ENCODE results near the gene ACO2.

ACO2 gene

DNA sequence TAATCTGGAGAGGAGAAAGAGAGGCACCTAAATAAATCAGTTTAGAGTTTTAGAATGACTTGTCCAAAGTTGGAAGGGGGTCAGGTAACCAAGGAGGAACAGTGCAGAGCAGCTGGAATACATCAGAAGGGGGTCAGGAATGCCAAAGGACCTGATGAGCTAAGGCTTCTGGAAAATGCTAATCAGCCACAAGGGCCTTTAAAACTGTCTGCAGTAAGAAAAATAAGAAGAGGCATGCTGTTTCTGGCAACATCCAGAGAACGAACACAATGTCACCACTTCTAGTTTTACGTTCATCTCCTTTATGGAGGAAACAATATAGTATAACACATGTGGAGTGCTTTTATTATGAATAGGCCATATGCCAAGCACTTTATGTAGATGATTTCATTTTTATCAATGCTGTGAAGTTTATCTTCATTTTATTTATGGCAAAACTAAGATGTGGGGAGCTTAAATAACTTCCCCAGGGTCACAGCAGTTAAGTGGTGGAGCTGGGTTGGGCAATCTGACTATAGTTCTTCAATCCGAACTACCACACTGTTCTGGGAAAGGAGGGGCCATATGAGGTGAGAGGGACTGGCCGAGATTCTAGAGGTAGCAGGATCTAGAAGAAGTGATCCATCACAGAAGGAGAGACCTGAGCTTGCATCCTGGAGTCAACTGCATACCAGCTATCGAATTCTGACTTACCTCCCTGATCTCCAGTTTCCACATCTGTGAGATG, 22.6 kb downstream of the ACO2 start:
- no peak for DNase-seq

DNA sequence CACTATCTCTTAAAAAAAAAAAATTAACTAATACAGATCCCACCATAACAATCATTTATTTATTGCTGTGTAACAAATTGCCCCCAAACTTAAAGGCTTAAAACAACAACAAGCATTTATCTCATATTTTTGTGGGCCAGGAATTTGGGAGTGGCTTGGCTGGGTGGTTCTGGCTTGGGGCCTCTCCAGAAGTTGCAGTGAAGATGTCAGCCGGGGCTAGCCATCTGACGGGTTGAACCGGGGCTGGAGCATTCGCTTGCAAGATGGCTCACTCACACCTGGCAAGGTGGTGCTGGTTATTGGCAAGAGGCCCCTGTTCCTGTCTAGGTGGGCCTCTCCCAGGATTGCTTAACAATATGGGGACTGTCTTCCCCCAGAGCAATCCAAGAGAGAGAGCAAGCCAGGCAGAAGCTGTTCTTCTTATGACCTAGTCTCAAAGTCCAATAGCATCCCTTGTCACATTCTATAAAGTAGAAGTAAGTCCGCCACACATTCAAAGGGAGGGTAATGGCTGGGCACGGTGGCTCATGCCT, 29.5 kb downstream of the ACO2 start:
- DNase-seq: no peak

DNA sequence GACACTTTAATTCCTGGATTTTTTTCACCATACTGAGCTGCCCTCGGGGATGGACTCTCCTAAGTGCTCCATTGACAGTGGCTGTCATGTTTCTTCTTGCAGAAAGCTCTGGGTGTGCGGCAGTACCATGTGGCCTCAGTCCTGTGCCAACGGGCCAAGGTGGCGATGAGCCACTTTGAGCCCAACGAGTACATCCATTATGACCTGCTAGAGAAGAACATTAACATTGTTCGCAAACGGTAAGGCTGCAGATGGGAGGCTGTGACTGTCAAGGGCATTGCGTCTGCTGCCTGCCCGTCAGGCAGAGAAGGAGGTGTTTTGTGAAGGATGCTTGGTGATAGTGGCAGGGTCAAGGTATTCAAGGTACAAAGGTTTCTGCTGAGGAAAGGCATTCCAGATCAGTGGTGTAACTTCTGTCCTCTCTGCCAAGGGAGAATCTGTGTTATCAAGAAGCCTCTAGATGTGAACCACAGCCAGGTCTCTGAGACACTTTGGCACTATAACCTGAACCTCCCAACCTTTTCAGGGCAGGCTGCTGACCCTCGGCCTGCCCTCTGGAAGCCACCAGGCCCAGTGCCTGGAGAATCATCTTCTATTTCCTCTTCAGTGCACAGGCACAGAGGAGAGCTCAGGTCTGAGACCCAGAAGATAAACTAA, 30.8 kb downstream of the ACO2 start:
- no peak for DNase-seq

- DNase-seq: no peak
Measured at GRCh38 chr22:41500303-41500702, 31.4 kb downstream of the ACO2 start.

DNA sequence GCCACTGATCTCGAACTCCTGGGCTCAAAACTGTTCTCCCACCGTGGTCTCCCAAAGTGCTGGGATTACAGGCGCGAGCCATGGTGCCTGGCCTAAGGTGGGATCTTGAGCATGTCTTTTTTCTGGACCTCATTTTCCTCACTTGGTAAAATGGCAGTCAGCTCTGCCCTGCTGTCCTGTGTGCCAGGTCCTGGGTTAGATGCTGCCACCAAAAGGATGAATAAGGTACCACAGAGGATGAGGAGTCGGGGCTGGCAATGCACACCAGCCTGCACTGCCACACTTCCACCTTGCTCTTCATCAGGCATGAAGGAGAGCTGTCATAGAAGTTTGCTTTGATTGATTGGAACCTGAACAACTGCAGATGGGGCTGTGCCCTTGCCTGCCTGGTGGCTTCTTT, 32.3 kb downstream of the ACO2 start:
- DNase-seq: peak in 1 of 2 donors; percentile 35

DNA sequence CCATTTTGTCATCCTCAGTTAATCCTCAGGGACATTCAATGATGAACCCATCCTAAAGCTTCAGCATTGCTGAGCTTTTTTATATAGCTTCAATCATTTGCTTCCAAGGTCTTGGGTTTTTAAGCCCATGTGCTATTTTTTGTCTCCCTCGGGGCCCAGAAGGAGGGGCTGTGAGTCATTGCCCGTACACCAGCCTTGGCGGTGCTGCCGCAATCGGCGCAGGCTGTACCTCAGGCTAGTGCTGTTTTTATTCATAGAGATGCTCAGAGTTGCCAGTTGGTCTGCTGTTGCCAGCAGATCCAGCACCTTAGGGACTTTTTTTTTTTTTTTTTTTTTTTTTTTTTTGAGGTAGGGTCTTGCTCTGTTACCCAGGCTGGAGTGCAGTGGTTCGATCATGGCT, 35.5 kb downstream of the ACO2 start:
- no peak for DNase-seq

- DNase-seq: no peak
Measured at GRCh38 chr22:41504816-41505215, 35.9 kb downstream of the ACO2 start.

DNA sequence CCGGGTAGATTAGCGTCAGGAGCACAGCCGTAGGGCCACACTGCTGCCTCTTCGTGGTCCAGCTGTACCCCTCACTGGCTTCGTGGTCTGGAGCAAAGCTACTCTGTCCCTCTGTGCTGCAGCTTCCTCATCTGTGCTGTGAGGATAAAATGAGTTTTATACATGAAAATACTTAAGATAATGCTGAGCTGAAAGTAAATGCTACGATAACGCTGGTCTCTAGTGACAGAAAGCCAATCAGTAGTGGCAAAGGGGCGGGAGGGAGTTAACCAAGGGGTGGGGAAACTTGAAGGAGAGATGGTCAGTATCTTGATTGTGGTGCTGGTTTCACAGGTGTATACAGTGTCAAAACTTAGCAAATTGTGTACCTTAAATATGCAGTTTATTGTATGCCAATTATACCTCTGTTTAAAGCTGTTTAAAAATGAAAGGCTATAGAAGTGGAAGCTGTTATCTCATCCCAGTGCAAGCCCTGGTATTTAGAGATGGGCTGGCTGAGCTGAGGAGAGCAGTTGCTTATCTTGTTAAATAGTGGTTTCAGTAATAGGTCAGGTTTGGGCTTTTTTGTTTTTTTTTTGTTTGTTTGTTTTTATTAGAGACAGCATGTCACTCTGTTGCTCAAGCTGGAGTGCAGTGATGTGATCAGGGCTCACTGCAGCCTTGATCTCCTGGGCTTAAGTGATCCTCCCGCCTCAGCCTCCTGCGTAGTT, 36.7 kb downstream of the ACO2 start:
- no peak for DNase-seq

DNA sequence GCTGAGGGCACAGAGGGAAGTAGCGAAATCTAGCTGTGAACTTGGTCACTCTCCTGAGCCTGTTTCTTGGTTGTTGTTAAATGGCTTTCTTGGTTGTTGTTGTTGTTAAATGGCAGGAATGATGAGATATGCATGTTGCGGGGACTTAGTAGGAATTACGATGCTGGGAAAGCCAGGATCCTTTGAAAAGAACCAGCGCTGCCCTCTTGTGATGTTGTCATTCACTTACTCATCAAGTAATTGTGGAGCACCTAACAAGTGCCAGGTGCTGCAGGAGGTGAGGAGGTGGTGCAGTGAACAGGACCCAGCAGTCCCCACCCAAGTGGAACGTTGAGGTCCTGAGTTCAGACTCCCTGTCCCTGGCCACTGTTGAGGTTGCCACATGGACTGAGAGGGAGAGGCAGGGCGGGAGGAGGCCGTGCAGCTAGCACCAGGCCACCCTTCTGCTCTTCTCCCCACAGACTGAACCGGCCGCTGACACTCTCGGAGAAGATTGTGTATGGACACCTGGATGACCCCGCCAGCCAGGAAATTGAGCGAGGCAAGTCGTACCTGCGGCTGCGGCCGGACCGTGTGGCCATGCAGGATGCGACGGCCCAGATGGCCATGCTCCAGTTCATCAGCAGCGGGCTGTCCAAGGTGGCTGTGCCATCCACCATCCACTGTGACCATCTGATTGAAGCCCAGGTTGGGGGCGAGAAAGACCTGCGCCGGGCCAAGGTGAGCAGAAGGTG, 38.6 kb downstream of the ACO2 start:
- no peak for DNase-seq

- no peak for DNase-seq
Measured at GRCh38 chr22:41508770-41509170, 39.9 kb downstream of the ACO2 start.

DNA sequence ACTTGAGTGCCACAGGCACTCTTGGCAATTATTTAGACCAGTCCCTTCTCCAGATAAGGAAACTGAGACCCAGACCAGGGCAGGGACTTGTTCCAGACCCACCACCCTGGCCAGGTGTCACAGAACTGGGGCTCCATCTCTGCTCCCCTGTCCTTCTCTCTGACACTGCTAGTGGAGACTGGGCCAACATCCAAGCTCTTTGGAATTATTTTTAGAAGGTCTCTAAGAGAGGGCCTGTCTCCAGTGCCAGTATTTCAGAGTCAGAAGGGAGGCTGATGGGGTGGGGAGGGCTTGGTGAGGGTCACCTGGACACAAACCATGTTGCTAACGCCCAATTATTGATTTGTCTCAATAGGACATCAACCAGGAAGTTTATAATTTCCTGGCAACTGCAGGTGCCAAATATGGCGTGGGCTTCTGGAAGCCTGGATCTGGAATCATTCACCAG, 42.6 kb downstream of the ACO2 start:
- DNase-seq: no peak

DNA sequence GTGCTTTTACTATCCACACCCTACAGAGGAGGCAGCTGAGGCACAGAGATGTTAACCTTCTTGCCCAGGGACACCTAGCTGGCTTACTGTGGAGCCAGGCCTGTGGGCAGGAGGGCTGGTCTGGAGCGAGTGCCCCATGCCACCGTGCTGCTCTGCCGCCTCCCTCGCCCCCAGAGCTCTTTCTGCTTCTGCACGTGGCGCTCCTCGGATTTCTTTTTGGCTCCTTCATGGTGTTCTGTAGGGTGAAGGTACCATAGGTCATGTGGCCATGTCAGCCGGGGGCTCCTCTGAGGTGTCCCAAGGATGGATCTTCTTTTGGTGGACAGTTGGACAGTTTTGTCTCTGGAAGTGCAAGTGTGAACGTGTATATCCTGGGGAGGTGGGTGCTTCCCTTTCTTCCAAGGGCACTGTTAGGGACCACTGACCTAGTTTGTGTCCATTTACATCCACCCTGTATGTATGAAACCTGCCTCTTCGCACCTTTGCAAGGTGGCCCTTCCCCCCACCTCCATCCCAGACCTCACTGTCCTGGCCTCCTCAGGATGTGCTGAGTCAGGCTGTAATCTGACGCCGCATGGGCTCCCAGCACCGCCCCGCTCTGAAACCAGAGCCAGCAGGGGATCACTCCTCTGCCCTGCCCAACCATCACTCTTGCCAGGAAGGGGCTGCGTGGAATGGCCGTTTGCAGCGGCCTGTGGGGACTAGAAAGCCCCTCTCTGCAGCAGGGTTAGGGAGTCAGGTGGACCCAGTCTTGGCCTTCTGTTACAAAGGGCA, 43.7 kb downstream of the ACO2 start:
- no peak for DNase-seq

DNA sequence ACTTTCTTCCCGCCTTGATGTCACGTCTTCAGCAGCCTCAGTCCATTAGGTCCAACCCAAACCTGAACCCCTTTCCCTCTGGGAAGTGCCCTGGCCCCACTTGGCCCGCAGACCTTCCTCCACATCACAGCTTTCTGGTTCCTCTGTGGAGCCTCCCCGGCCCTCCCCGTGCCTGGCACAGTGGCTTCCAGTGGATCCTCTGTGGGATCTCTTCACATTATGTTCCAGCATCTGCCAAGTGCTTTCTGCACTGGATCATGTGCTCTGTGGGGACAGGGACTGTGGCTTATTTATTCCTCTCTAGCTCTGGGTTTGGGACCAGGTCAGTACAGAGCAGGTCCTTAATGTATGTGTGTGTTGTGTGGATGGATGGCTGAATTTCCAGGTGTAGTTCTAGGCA, 44.5 kb downstream of the ACO2 start:
- DNase-seq: no peak

DNA sequence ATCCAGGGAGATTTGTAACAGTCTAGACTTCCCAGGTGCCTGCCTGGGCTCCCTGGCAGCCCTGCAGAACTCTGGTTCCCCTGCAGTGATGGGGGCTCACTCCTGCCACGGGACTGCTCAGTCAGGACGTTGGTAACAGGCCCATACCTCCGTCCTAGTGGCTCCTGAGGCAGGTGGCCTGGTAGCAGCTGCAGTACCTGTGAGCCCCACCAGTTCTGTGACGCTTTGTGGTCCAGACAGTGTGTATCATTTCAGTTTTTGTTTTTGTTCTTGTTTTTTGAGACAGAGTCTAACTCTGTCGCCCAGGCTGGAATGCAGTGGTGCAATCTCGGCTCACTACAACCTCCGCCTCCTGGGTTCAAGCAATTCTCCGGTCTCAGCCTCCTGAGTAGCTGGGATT, 47.5 kb downstream of the ACO2 start:
- no peak for DNase-seq

- peak; percentile 36 for DNase-seq
Measured at GRCh38 chr22:41517172-41518047, 48.5 kb downstream of the ACO2 start.

- no peak for DNase-seq
Measured at GRCh38 chr22:41518048-41518347, 49.1 kb downstream of the ACO2 start.

- DNase-seq: no peak
Measured at GRCh38 chr22:41521126-41521525, 52.2 kb downstream of the ACO2 start.

GRCh38 chr22:41522813-41523212, 53.9 kb downstream of the ACO2 start:
- no peak for DNase-seq

DNA sequence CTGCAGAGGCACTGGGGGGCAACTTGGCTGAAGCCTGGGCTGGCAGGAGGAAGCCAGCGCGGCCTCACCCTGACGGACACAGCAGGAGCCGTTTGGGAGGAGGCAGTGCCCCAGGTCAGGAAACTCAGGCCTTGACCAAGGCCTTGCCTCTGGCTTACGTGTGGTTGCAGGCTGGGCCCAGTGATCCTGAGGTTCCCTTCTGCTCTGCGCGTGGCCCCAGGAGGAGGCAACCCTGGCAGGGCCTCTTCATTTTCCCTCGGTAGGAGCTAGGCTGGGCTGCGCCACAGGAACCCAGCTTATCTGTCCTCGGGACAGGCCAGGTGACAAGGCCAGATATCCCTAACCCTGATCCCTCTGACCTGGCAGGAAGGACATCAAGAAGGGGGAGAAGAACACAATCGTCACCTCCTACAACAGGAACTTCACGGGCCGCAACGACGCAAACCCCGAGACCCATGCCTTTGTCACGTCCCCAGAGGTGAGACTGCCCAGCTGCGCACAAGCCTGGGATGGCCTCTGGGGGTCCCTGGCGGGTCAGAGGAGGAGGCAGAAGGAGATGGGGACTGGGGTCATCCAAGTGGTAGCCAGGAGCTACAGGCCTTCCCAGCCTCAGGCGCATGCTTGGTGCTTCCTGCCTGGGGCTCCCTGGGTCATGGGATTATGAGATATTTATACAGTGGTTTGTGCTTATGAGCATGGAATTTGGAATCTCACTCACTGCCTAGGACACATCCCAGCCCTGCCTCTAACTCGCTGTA, 54.7 kb downstream of the ACO2 start:
- DNase-seq: no peak

DNA sequence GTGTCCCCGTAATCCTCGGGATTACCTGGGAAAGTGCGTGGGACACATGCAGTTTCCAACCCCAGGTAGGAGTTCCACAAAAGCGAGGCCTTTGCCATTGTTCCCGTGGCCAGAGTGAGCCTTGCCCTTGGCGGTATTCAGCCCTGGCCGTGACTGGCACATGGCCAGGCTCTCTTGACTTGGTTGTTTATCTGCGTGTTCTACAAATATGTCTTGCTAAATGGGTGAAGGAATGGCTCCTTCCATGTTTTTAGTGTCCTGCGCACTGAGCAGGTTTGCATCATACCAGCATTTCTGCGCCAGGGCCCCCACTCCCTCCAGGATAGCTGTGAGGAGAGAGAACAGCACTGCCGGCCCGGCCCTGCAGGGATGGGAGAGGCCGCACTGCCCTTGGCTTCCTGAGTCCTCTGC, 55.3 kb downstream of the ACO2 start:
- DNase-seq: no peak

Measured in inflammatory macrophage (primary cell).